ENCODE data around the gene ABI3. TPM values are rescaled to one million over a fixed set of nuclear protein-coding genes. Genes with fewer than 3 reads are reported as not detected.

ABI3 gene
- total and polyA plus RNA-seq, 4 donors, result 4.7 to 8.8 (median 5.5) TPM

Other genes with a start within 250 kb of the ABI3 start
- not detected for gene GIP, start 242.1 kb upstream of the ABI3 start, total RNA-seq
- not detected for gene GIP, start 242.1 kb upstream of the ABI3 start, polyA plus RNA-seq
- 10 to 100 TPM in 1 of 2 donors, not detected in 1; 22.6 TPM for gene IGF2BP1, start 213.3 kb upstream of the ABI3 start, total RNA-seq
- gene IGF2BP1, start 213.3 kb upstream of the ABI3 start, polyA plus RNA-seq, result not detected
- gene B4GALNT2, start 77.9 kb upstream of the ABI3 start, total RNA-seq, result not detected
- gene B4GALNT2, start 77.9 kb upstream of the ABI3 start, polyA plus RNA-seq, result not detected
- 1 to 10 TPM in 1 of 2 donors, under 1 TPM in 1; 0.23 to 1.1 TPM for gene GNGT2, start 133 bp upstream of the ABI3 start, total RNA-seq
- gene GNGT2, start 133 bp upstream of the ABI3 start, polyA plus RNA-seq, result 1 to 10 TPM; 1.2 to 2.2 TPM
- 10 to 100 TPM in 1 of 2 donors, under 1 TPM in 1; 0.42 to 99.4 TPM for gene PHOSPHO1, start 20.1 kb downstream of the ABI3 start, total RNA-seq
- gene PHOSPHO1, start 20.1 kb downstream of the ABI3 start, polyA plus RNA-seq, result under 1 TPM; 0.22 to 0.38 TPM
- 10 to 100 TPM; 13.1 to 23.1 TPM for gene ZNF652, start 151.5 kb downstream of the ABI3 start, total RNA-seq
- 10 to 100 TPM in 1 of 2 donors, 1 to 10 TPM in 1; 5.3 to 21.9 TPM for gene ZNF652, start 151.5 kb downstream of the ABI3 start, polyA plus RNA-seq
- gene PHB1, start 204.2 kb downstream of the ABI3 start, total RNA-seq, result 10 to 100 TPM; 52.5 to 84.7 TPM
- 100 to 1,000 TPM; 112 to 149 TPM for gene PHB1, start 204.2 kb downstream of the ABI3 start, polyA plus RNA-seq